MM.1S (cell line): Measurements from ENCODE around the gene IL1R2.

Experiments
- DNase-seq: peaks from one replicate; pipeline ENCODE4 v3.0.0-alpha.2; 2015
- H2AFZ ChIP-seq: fragments of 300-600 bp; sonication (generic); 2 replicates; pipeline ENCODE4 v1.6.0; 2016; ENCODE audit warnings: antibody characterized with exemption, low read length
- H3F3A ChIP-seq: fragments of 300-600 bp; sonication (generic); 2 replicates; pipeline ENCODE4 v1.6.1; 2016; ENCODE audit warnings: mild to moderate bottlenecking, antibody characterized with exemption, low read length, moderate library complexity, mixed read lengths; ENCODE audit not compliant: insufficient read depth
- H3K27ac ChIP-seq: fragments of 300-600 bp; sonication (generic); 2 replicates; pipeline ENCODE4 v1.5.1; 2016; ENCODE audit warnings: mild to moderate bottlenecking, low read length
- H3K27me3 ChIP-seq: fragments of 300-600 bp; sonication (generic); replicated peaks from 2 replicates; pipeline ENCODE4 v1.6.0; 2016; ENCODE audit warnings: low read length; ENCODE audit not compliant: insufficient read depth
- H3K36me3 ChIP-seq: fragments of 300-600 bp; sonication (generic); replicated peaks from 2 replicates; pipeline ENCODE4 v1.6.1; 2016; ENCODE audit warnings: mild to moderate bottlenecking, low read length, mixed read lengths; ENCODE audit not compliant: insufficient read depth
- H3K4me1 ChIP-seq: fragments of 300-600 bp; sonication (generic); 2 replicates; pipeline ENCODE4 v1.6.1; 2016; ENCODE audit warnings: low read length, mixed read lengths
- H3K4me2 ChIP-seq: fragments of 300-600 bp; sonication (generic); 2 replicates; pipeline ENCODE4 v1.6.0; 2016; ENCODE audit warnings: low read depth, low read length
- H3K4me3 ChIP-seq: fragments of 300-600 bp; sonication (generic); 2 replicates; pipeline ENCODE4 v1.5.1; 2016; ENCODE audit warnings: low read length, mixed read lengths
- H3K79me2 ChIP-seq: fragments of 300-600 bp; sonication (generic); 2 replicates; pipeline ENCODE4 v1.6.1; 2016; ENCODE audit warnings: mixed run types, low read length, mixed read lengths
- H3K9ac ChIP-seq: fragments of 300-600 bp; sonication (generic); 2 replicates; pipeline ENCODE4 v1.6.1; 2016; ENCODE audit warnings: low read length, mixed read lengths
- H3K9me2 ChIP-seq: fragments of 300-600 bp; sonication (generic); replicated peaks from 2 replicates; pipeline ENCODE4 v1.6.1; 2016; ENCODE audit warnings: mild to moderate bottlenecking, low read length, mixed read lengths; ENCODE audit not compliant: insufficient read depth
- H3K9me3 ChIP-seq: fragments of 300-600 bp; sonication (generic); replicated peaks from 2 replicates; pipeline ENCODE4 v1.6.1; 2016; ENCODE audit warnings: mild to moderate bottlenecking, low read length, mixed read lengths; ENCODE audit not compliant: insufficient read depth
- H4K20me1 ChIP-seq: fragments of 300-600 bp; sonication (generic); 2 replicates; pipeline ENCODE4 v1.6.1; 2016; ENCODE audit warnings: mild to moderate bottlenecking, low read length, moderate library complexity, mixed read lengths; ENCODE audit not compliant: insufficient read depth
- CTCF ChIP-seq: fragments of 300-600 bp; sonication (generic); IDR thresholded peaks from 2 replicates; pipeline ENCODE4 v1.5.1; 2016; ENCODE audit warnings: antibody characterized with exemption, low read length, mixed read lengths
- EZH2 ChIP-seq: fragments of 300-600 bp; sonication (generic); optimal IDR thresholded peaks from 2 replicates; pipeline ENCODE3; 2017; ENCODE audit warnings: low read depth, mild to moderate bottlenecking, antibody characterized with exemption, low read length, mixed read lengths
- EZH2phosphoT487 ChIP-seq: fragments of 300-600 bp; sonication (generic); IDR thresholded peaks from 2 replicates; pipeline ENCODE4 v1.6.1; 2018; ENCODE audit warnings: antibody characterized with exemption, low read length

IL1R2 gene

GRCh38 chr2:102027036-102027980 is 35.5 kb downstream of the IL1R2 start:
- no peaks in the 10 kb centered on the region for H3K4me1 ChIP-seq
- no peak overlapping the region for H2AFZ ChIP-seq
- no peaks in the 10 kb centered on the region for H3F3A ChIP-seq
- DNase-seq = no peak
- no peaks in the 10 kb centered on the region for H3K9me2 ChIP-seq
- no peak overlapping the region for H3K27ac ChIP-seq
- no peak for TF ChIP-seq EZH2phosphoT487
- H3K4me3 ChIP-seq = no peak overlapping the region
- no peaks in the 10 kb centered on the region for H3K9me3 ChIP-seq
- no peaks in the 10 kb centered on the region for H3K36me3 ChIP-seq
- no peak overlapping the region for H3K9ac ChIP-seq
- no peaks in the 10 kb centered on the region for H4K20me1 ChIP-seq
- H3K27me3 ChIP-seq = no peaks in the 10 kb centered on the region
- no peaks in the 10 kb centered on the region for H3K79me2 ChIP-seq
- H3K4me2 ChIP-seq = no peak overlapping the region

- Histone ChIP-seq H3K27me3 (no peaks in the 10 kb centered on the region), H4K20me1 (no peaks in the 10 kb centered on the region), H3K27ac (no peak overlapping the region), H3K9me2 (no peaks in the 10 kb centered on the region), H3K4me1 (peaks cover 3% of the 10 kb centered on the region; the same call in 1 of the 2 replicates), H3K36me3 (no peaks in the 10 kb centered on the region), H3K9ac (no peak overlapping the region), H2AFZ (no peak overlapping the region), H3F3A (no peaks in the 10 kb centered on the region), H3K9me3 (no peaks in the 10 kb centered on the region), H3K4me3 (no peak overlapping the region), H3K79me2 (no peaks in the 10 kb centered on the region), H3K4me2 (no peak overlapping the region)
- TF ChIP-seq CTCF = no peak
- TF ChIP-seq EZH2phosphoT487 = no peak
- TF ChIP-seq EZH2 = no peak
- DNase-seq = no peak
These were observed 36.7 kb downstream of the IL1R2 start for GRCh38 chr2:102028470-102028869.

- Histone ChIP-seq H3F3A (no peaks in the 10 kb centered on the region), H4K20me1 (no peaks in the 10 kb centered on the region), H3K4me3 (no peak overlapping the region), H3K9me2 (no peaks in the 10 kb centered on the region), H3K4me1 (peaks cover 6% of the 10 kb centered on the region; the same call in 1 of the 2 replicates), H3K9ac (no peak overlapping the region), H3K9me3 (no peaks in the 10 kb centered on the region), H2AFZ (no peak overlapping the region), H3K36me3 (no peaks in the 10 kb centered on the region), H3K79me2 (no peaks in the 10 kb centered on the region), H3K27ac (no peak overlapping the region), H3K27me3 (no peaks in the 10 kb centered on the region), H3K4me2 (no peak overlapping the region)
- no peak for TF ChIP-seq CTCF
- TF ChIP-seq EZH2 = no peak
- no peak for TF ChIP-seq EZH2phosphoT487
- no peak for DNase-seq
These were observed 37.6 kb downstream of the IL1R2 start for GRCh38 chr2:102029405-102029804.

- no peak overlapping the region for H2AFZ ChIP-seq
- no peaks in the 10 kb centered on the region for H3K36me3 ChIP-seq
- H3K27me3 ChIP-seq = no peaks in the 10 kb centered on the region
- no peak overlapping the region for H3K4me2 ChIP-seq
- H4K20me1 ChIP-seq = no peaks in the 10 kb centered on the region
- no peak for DNase-seq
- H3K9ac ChIP-seq = no peak overlapping the region
- no peak overlapping the region for H3K27ac ChIP-seq
- no peaks in the 10 kb centered on the region for H3K9me3 ChIP-seq
- no peaks in the 10 kb centered on the region for H3K79me2 ChIP-seq
- H3F3A ChIP-seq = no peaks in the 10 kb centered on the region
- peaks cover 6% of the 10 kb centered on the region; the same call in 1 of the 2 replicates for H3K4me1 ChIP-seq
- no peak overlapping the region for H3K4me3 ChIP-seq
- TF ChIP-seq EZH2 = no peak
- TF ChIP-seq CTCF = no peak
- no peak for TF ChIP-seq EZH2phosphoT487
- H3K9me2 ChIP-seq = no peaks in the 10 kb centered on the region
These were observed 38.2 kb downstream of the IL1R2 start for GRCh38 chr2:102029952-102030351.
